Endothelial cell of umbilical vein (primary cell): Measurements from ENCODE around the gene ZNF827. TPM values are rescaled to one million over a fixed set of nuclear protein-coding genes. Genes with fewer than 3 reads are reported as not detected.

Experiments
- BruUV-seq: library from RNA; stranded (reverse); fragments of 400-500 nt; replicated peaks from 2 replicates; lab custom pipeline; 2021; lab: Mats Ljungman, UMichigan
- CTCF ChIA-PET: fragments of 300-600, 350-600 bp; sonication (Branson Sonifier 250); formaldehyde crosslinking; loops from one replicate; lab custom pipeline; 2021; ENCODE audit warnings: antibody characterized with exemption, inconsistent platforms; lab: Charles Lee
- POLR2A ChIA-PET: fragments of 300-600, 350-600 bp; sonication (Branson Sonifier 250); formaldehyde crosslinking; loops from one replicate; lab custom pipeline; 2021; ENCODE audit warnings: antibody characterized with exemption, inconsistent platforms; lab: Charles Lee
- DNase-seq: peaks from one replicate; pipeline ENCODE4 v3.0.0-alpha.2; 2011; ENCODE audit warnings: low read depth, low spot score
- FAIRE-seq: peaks from 2 replicates; lab custom pipeline; 2011; peaks lifted over from hg19 to GRCh38; lab: Jason Lieb, UNC
- H2AFZ ChIP-seq: 2 replicates; pipeline ENCODE4 v1.6.0; 2012; ENCODE audit warnings: low read depth, low read length, control low read depth, inconsistent platforms
- H3K27ac ChIP-seq: 2 replicates; pipeline ENCODE4 v1.5.1; 2011; ENCODE audit warnings: low read depth, mild to moderate bottlenecking, control low read depth, low read length, moderate library complexity; ENCODE audit not compliant: insufficient read depth
- H3K27me3 ChIP-seq, 2 experiments: 2 replicates each; pipeline versions ENCODE4 v1.6.0 to v1.6.1; 2011; ENCODE audit warnings: low read length in 2 of 2, mixed read lengths in 1 of 2; ENCODE audit not compliant: control insufficient read depth in 2 of 2, insufficient read depth in 2 of 2
- H3K36me3 ChIP-seq, 2 experiments: 2 replicates in 1 of 2; 3 replicates in 1 of 2; pipeline ENCODE4 v1.5.1; 2011; ENCODE audit warnings: low read length in 2 of 2, mild to moderate bottlenecking in 1 of 2, moderate library complexity in 1 of 2; ENCODE audit not compliant: control insufficient read depth in 2 of 2, insufficient read depth in 2 of 2; ENCODE audit errors: extremely low read depth in 1 of 2
- H3K4me1 ChIP-seq: 3 replicates; pipeline ENCODE4 v1.5.1; 2011; ENCODE audit warnings: mild to moderate bottlenecking, low read length; ENCODE audit not compliant: control insufficient read depth, insufficient read depth; ENCODE audit errors: extremely low read depth
- H3K4me2 ChIP-seq: 2 replicates; pipeline ENCODE4 v1.6.1; 2011; ENCODE audit warnings: low read length, control low read depth, mixed read lengths; ENCODE audit not compliant: insufficient read depth
- H3K4me3 ChIP-seq, 3 experiments: fragments of 200-600 bp in 1 of 3; sonication (generic), shearing (Covaris generic) in 1 of 3; replicated peaks in 1 of 3; 2 replicates each; pipeline ENCODE4 v1.5.1; 2011 to 2016; ENCODE audit warnings: control low read depth in 3 of 3, low read length in 3 of 3, mild to moderate bottlenecking in 2 of 3, inconsistent platforms in 1 of 3, low read depth in 1 of 3, moderate library complexity in 1 of 3; ENCODE audit not compliant: insufficient read depth in 1 of 3
- H3K79me2 ChIP-seq: 2 replicates; pipeline ENCODE4 v1.6.0; 2012; ENCODE audit warnings: low read length, inconsistent platforms; ENCODE audit not compliant: control insufficient read depth, insufficient read depth
- H3K9ac ChIP-seq: replicated peaks from 2 replicates; pipeline ENCODE3; 2011; ENCODE audit warnings: low read length, control low read depth; ENCODE audit not compliant: insufficient read depth; ENCODE audit errors: extremely low read depth
- H3K9me1 ChIP-seq: replicated peaks from 3 replicates; pipeline ENCODE4 v1.6.0; 2011; ENCODE audit warnings: mild to moderate bottlenecking, low read length; ENCODE audit not compliant: control insufficient read depth, insufficient read depth; ENCODE audit errors: extremely low read depth
- H3K9me3 ChIP-seq: replicated peaks from 2 replicates; pipeline ENCODE4 v1.5.1; 2012; ENCODE audit warnings: low read length, inconsistent platforms; ENCODE audit not compliant: control insufficient read depth, insufficient read depth
- H4K20me1 ChIP-seq: replicated peaks from 2 replicates; pipeline ENCODE3; 2011; ENCODE audit warnings: mild to moderate bottlenecking, low read length; ENCODE audit not compliant: control insufficient read depth, insufficient read depth; ENCODE audit errors: extremely low read depth
- FOS ChIP-seq: IDR thresholded peaks from 2 replicates; pipeline ENCODE4 v1.6.1; 2011; ENCODE audit warnings: mild to moderate bottlenecking, low read length, moderate library complexity, borderline replicate concordance; ENCODE audit not compliant: insufficient read depth
- POLR2A ChIP-seq: IDR thresholded peaks from 2 replicates; pipeline ENCODE4 v1.6.1; 2012; ENCODE audit warnings: low read depth, mild to moderate bottlenecking, control low read depth, low read length
- dilution Hi-C: fragments of 300-500 bp; cut with MboI; formaldehyde crosslinking; loops from one replicate; pipeline ENCODE4 v1.15.0; 2019; ENCODE audit warnings: low sequenced_read_pairs; ENCODE audit not compliant: extremely low pct_ligation_motif_present
- intact Hi-C: fragments of 100-400 bp; cut with micrococcal nuclease; formaldehyde crosslinking; loops from one replicate; pipeline ENCODE4 v1.10.0; 2022
- polyA plus RNA-seq, 4 experiments: library from polyadenylated mRNA; depleted of rRNA in 3 of 4; stranded (reverse) in 3 of 4; unstranded in 1 of 4; fragments of >200 nt; gene quantifications; 2 replicates each; pipeline versions ENCODE4 v1.2.1 to v1.2.3, GENCODE V29; 2011 to 2012; ENCODE audit warnings: missing spikeins in 1 of 4
- total RNA-seq: library from RNA; stranded (reverse); gene quantifications from 2 replicates; pipeline ENCODE4 v1.2.3, GENCODE V29; 2021
- TF ChIP-seq, protein P1 (sequence below): IDR thresholded peaks from 2 replicates; pipeline ENCODE4 v1.6.1; 2011; ENCODE audit not compliant: insufficient read depth, insufficient read length

The ZNF827 gene
- total and polyA plus RNA-seq, 2 donors (not counting 3 experiments of a cell fraction or from before 2014, with no cell fraction given) = 16.9 to 23.7 TPM

DNA sequence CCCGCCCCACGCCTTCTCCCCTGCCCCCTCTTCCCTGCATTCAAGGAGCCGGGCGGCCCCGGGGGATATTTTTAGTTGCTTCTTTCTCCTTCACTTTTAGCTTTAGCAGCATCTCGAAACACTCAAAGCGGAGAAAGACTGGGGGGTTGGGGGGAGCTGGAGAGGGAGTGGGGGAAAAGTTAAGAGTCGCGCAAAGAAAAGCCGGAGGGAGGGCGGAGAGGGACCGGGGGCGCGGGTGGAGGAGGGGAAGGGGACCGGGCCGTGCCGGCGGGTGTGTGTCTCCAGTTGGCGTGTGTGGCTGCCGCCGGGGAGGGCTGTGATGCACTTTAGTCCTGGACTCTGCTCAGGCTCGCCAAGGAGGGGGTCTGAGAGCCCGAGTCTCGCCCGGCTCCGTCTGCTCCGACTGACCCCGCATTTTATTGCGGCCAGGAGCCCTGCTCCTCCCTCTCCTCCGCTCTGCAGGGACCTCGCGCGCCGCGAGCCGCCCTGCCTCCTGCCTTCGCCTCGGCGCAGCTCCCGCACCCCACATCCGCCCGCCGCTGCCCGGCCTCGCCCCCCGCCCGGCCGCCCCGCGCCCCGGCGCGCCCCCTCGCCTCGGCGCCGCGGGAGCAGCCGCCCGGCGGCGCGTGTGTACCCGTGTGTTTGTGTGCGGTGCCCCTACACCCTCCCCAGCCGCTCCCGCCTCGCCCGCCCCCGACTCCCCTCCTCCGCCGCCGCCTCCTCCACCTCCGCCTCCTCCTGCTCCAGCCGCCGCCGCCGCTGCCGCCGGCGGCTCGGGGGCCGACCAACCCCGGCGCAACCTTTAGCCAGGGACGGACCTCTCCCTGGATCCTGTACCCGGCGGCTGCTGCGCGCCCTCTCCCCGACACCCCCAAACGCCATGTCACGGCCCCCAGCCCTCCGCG lies 1.4 kb downstream of the ZNF827 start:
- dilution Hi-C loops (no loop called here), intact Hi-C loops (loop anchor here (1.0 to 10.0 kb wide), 7 partner anchors 58 to 840 kb away; partner anchors contain the start of genes ABCE1, ANAPC10 and SLC10A7)
- no peaks in the 10 kb centered on the region for H3K9me3 ChIP-seq
- peak; percentile 58 for FAIRE-seq
- no peaks in the 10 kb centered on the region for H3K36me3 ChIP-seq
- CTCF ChIA-PET = interaction anchor here (1.0 kb wide), 1 partner anchor 15 kb away, joined by 3 read pairs; no protein-coding TSS in a partner anchor
- no peaks in the 10 kb centered on the region for H4K20me1 ChIP-seq
- peak overlapping the region; percentile 53 for H3K4me2 ChIP-seq
- H3K4me1 ChIP-seq = peaks cover 22% of the 10 kb centered on the region
- no peaks in the 10 kb centered on the region for H3K27me3 ChIP-seq
- H3K4me3 ChIP-seq = peak overlapping the region; percentile 81 to 97 (median 96)
- peak; percentile 56 for DNase-seq
- POLR2A ChIA-PET = interaction anchor here (0.7 kb wide), 1 partner anchor 183 kb away, joined by 7 read pairs; no protein-coding TSS in a partner anchor
- H3K79me2 ChIP-seq = peaks cover 25% of the 10 kb centered on the region
- peak overlapping the region; percentile 72 for H2AFZ ChIP-seq
- peak overlapping the region; percentile 77 for H3K27ac ChIP-seq
- H3K9me1 ChIP-seq = no peaks in the 10 kb centered on the region
- peak overlapping the region; percentile 96 for H3K9ac ChIP-seq
- no TSS peak for BruUV-seq
- TF ChIP-seq POLR2A (peak; percentile 66), FOS (no peak)
- TF ChIP-seq, protein P1, sequence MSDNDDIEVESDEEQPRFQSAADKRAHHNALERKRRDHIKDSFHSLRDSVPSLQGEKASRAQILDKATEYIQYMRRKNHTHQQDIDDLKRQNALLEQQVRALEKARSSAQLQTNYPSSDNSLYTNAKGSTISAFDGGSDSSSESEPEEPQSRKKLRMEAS = no peak
